ENCODE measurements around the gene ADA.

DNA sequence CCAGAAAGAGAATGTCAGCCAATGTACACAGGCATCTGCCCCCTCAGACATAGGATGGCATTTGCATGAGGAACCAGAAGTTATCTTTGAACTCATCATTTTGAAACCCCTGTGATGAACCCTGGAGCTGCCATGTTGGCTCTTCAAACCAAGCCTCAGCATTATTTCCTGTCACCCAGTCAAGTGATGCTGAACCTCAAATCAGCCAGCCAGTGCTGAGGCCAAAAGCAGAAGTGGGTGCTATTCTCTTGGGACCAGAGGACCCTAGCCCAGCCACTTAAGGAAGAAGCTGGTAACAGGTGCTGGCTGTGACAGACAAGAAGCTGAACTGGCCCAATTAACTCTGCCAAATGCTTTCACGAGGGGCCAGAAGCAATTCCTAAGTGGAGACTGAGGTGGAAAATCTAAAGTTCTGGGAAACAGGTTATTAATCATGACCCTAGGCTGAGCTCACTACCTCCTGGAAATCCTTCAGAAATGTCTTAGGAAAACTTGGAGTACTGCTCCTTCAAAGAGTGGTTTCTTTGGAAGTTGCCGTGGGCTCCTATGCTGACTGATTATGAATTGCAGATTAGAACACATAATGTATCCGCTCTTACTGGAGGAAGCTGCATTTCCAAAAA lies 65.1 kb downstream of the ADA start:
- TF ChIP-seq, protein P1, sequence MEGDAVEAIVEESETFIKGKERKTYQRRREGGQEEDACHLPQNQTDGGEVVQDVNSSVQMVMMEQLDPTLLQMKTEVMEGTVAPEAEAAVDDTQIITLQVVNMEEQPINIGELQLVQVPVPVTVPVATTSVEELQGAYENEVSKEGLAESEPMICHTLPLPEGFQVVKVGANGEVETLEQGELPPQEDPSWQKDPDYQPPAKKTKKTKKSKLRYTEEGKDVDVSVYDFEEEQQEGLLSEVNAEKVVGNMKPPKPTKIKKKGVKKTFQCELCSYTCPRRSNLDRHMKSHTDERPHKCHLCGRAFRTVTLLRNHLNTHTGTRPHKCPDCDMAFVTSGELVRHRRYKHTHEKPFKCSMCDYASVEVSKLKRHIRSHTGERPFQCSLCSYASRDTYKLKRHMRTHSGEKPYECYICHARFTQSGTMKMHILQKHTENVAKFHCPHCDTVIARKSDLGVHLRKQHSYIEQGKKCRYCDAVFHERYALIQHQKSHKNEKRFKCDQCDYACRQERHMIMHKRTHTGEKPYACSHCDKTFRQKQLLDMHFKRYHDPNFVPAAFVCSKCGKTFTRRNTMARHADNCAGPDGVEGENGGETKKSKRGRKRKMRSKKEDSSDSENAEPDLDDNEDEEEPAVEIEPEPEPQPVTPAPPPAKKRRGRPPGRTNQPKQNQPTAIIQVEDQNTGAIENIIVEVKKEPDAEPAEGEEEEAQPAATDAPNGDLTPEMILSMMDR (conservative IDR thresholded peaks at IDR 0.05), result no peak
- TF ChIP-seq EZH2 (IDR thresholded peaks at IDR 0.05; ENCODE audit: low read depth), result no peak

Measured in PC-9 (cell line).